DND-41 (cell line): ENCODE measurements around the gene EPB41.
"Not testable (repeated sequence)": the region's sequence is repeated elsewhere in the genome, so short reads cannot be mapped to it uniquely, and the experiment has no call there.

Experiments used
- ATAC-seq: fragments of 200-7000 bp; cut with Tn5 transposase; 3 replicates; pipeline ENCODE4 v1.9.1; 2021; ENCODE audit warnings: low read depth; ENCODE audit not compliant: insufficient read depth
- DNase-seq: peaks from one replicate; pipeline ENCODE4 v3.0.0-alpha.2; 2020
- H2AFZ ChIP-seq: 2 replicates; pipeline ENCODE4 v1.6.0; 2012; ENCODE audit warnings: low read depth, low read length
- H3K27ac ChIP-seq: 2 replicates; pipeline ENCODE4 v1.5.1; 2012; ENCODE audit warnings: low read length, inconsistent platforms
- H3K27me3 ChIP-seq: fragments of 200-600 bp; sonication (generic); 2 replicates; pipeline ENCODE4 v1.6.0; 2012; ENCODE audit warnings: low read length, mild to moderate bottlenecking, inconsistent platforms; ENCODE audit not compliant: insufficient read depth, poor library complexity
- H3K36me3 ChIP-seq: 2 replicates; pipeline ENCODE4 v1.5.1; 2012; ENCODE audit warnings: low read length, inconsistent platforms; ENCODE audit not compliant: insufficient read depth
- H3K4me1 ChIP-seq: 2 replicates; pipeline ENCODE4 v1.5.1; 2012; ENCODE audit warnings: mild to moderate bottlenecking, low read length; ENCODE audit not compliant: insufficient read depth
- H3K4me2 ChIP-seq: 2 replicates; pipeline ENCODE4 v1.6.0; 2012; ENCODE audit warnings: mild to moderate bottlenecking, moderate library complexity, low read length, inconsistent platforms; ENCODE audit not compliant: insufficient read depth
- H3K4me3 ChIP-seq, 2 experiments: fragments of 200-600 bp in 1 of 2; shearing (Covaris generic) in 1 of 2; 2 replicates each; pipeline ENCODE4 v1.5.1; 2012 to 2016; ENCODE audit warnings: inconsistent platforms in 2 of 2, low read length in 2 of 2, mild to moderate bottlenecking in 2 of 2, low read depth in 1 of 2, moderate library complexity in 1 of 2
- H3K79me2 ChIP-seq: 2 replicates; pipeline ENCODE4 v1.6.0; 2012; ENCODE audit warnings: low read length, inconsistent platforms; ENCODE audit not compliant: insufficient read depth
- H3K9ac ChIP-seq: 2 replicates; pipeline ENCODE4 v1.6.0; 2012; ENCODE audit warnings: low read depth, mild to moderate bottlenecking, inconsistent platforms, low read length, moderate library complexity
- H3K9me3 ChIP-seq: 2 replicates; pipeline ENCODE4 v1.5.1; 2012; ENCODE audit warnings: low read length, moderate library complexity, mild to moderate bottlenecking, inconsistent platforms; ENCODE audit not compliant: insufficient read depth, severe bottlenecking
- H4K20me1 ChIP-seq: 2 replicates; pipeline ENCODE4 v1.6.0; 2012; ENCODE audit warnings: low read length; ENCODE audit not compliant: insufficient read depth
- CTCF ChIP-seq: IDR thresholded peaks from 2 replicates; pipeline ENCODE4 v1.5.1; 2012; ENCODE audit warnings: borderline replicate concordance, low read length, moderate library complexity, mild to moderate bottlenecking; ENCODE audit not compliant: poor library complexity, severe bottlenecking; ENCODE audit errors: extremely low read depth
- EZH2 ChIP-seq: IDR thresholded peaks from 3 replicates; pipeline ENCODE4 v1.6.1; 2012; ENCODE audit warnings: borderline replicate concordance, low read depth, mild to moderate bottlenecking, moderate library complexity, low read length, inconsistent platforms; ENCODE audit not compliant: severe bottlenecking

EPB41 gene

DNA sequence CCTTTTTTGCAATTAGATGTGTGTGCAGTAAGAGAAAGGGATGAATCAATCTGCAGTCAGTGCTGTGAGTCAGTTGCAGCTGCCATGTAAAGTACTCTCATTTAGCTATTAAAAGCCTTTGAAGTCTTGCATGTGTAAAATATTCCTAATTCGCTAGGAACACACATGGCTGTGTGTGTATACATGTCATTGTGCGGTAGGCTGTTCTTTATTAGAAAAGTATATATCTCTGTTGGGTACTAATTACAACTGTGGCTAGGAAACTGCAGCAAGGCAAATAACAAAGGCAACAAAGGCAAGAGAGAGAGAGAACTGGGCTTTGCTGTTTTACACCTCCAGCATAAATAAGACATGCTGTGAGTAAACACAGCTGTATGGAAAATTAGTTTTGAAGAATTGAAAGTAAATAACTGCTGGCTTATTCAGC, 41.7 kb downstream of the EPB41 start:
- Histone ChIP-seq H3K27ac (no peak overlapping the region), H3K79me2 (peaks cover 61% of the 10 kb centered on the region), H3K4me1 (no peaks in the 10 kb centered on the region), H3K4me2 (no peak overlapping the region), H4K20me1 (peaks cover 12% of the 10 kb centered on the region; the same call in 1 of the 2 replicates), H3K36me3 (no peaks in the 10 kb centered on the region), H3K9me3 (no peaks in the 10 kb centered on the region), H3K27me3 (no peaks in the 10 kb centered on the region), H3K9ac (no peak overlapping the region), H2AFZ (no peak overlapping the region), H3K4me3 (no peak overlapping the region)
- TF ChIP-seq CTCF, result no peak
- TF ChIP-seq EZH2, result no peak
- no peak for DNase-seq
- ATAC-seq, result no peak

GRCh38 chr1:28962114-28962831, 47.9 kb downstream of the EPB41 start:
- H3K79me2 ChIP-seq, result peaks cover 57% of the 10 kb centered on the region
- H3K9ac ChIP-seq, H3K4me2 ChIP-seq, H3K27ac ChIP-seq, H3K4me1 ChIP-seq, H3K9me3 ChIP-seq, ATAC-seq, DNase-seq, H2AFZ ChIP-seq, H3K4me3 ChIP-seq, H3K27me3 ChIP-seq, H3K36me3 ChIP-seq: not testable (repeated sequence)
- peaks cover 25% of the 10 kb centered on the region; the same call in 1 of the 2 replicates for H4K20me1 ChIP-seq

DNA sequence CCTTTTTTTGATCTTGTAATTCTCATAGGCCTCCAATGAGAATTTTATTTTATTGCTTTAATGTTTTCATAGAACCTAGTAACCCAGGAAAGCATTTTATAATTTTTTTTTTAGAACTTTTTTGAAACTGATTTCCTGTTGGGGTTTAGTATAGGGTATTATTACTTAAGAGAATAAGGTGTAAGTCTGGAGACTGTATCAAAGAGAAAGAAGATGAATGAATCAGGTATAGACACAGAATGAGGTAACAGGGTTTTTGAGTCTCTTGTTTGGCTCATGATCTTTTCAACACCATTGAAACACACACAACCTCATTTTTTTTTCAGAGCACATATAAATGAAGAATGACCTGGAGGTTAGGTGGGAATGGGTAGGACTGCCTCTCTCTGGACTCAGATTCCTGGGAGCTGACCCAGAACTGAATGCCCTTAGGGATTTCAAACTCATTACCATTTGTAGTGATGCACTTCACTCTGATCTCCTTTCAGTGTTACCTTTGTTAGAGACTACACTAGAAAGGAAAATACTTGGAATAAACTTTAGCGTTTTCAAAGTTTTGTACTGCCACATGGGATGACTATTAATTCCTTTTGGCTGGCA, 51.0 kb downstream of the EPB41 start:
- H3K27ac ChIP-seq, result no peak overlapping the region
- no peaks in the 10 kb centered on the region for H3K9me3 ChIP-seq
- H3K36me3 ChIP-seq, result no peaks in the 10 kb centered on the region
- H4K20me1 ChIP-seq, result peaks cover 21% of the 10 kb centered on the region; the same call in 1 of the 2 replicates
- no peaks in the 10 kb centered on the region for H3K27me3 ChIP-seq
- TF ChIP-seq EZH2 (no peak), CTCF (no peak)
- H2AFZ ChIP-seq, result no peak overlapping the region
- H3K4me1 ChIP-seq, result no peaks in the 10 kb centered on the region
- ATAC-seq (no peak), DNase-seq (no peak)
- H3K79me2 ChIP-seq, result peaks cover 55% of the 10 kb centered on the region
- H3K9ac ChIP-seq, result no peak overlapping the region
- no peak overlapping the region for H3K4me2 ChIP-seq
- no peak overlapping the region; a peak in 1 of 4 replicates for H3K4me3 ChIP-seq

- H3K4me1 ChIP-seq, result no peaks in the 10 kb centered on the region
- no peak overlapping the region for H3K4me2 ChIP-seq
- H3K27ac ChIP-seq, result no peak overlapping the region; the same call in 1 of the 2 replicates
- H3K36me3 ChIP-seq, result no peaks in the 10 kb centered on the region
- peaks cover 59% of the 10 kb centered on the region for H3K79me2 ChIP-seq
- TF ChIP-seq EZH2, result no peak
- no peak for TF ChIP-seq CTCF
- no peak for ATAC-seq
- H4K20me1 ChIP-seq, result peaks cover 21% of the 10 kb centered on the region; the same call in 1 of the 2 replicates
- H3K9ac ChIP-seq, result no peak overlapping the region
- H3K4me3 ChIP-seq, result no peak overlapping the region
- no peak for DNase-seq
- no peaks in the 10 kb centered on the region for H3K9me3 ChIP-seq
- H3K27me3 ChIP-seq, result no peaks in the 10 kb centered on the region
- no peak overlapping the region for H2AFZ ChIP-seq
Observed at GRCh38 chr1:28966617-28967016, 52.2 kb downstream of the EPB41 start.
